Activated CD4-positive, alpha-beta T cell treated with anti-CD3 and anti-CD28 coated beads for 36 hours (primary cell): ENCODE results near the gene THSD4. TPM values are rescaled to one million over a fixed set of nuclear protein-coding genes. Genes with fewer than 3 reads are reported as not detected.
A peak's percentile ranks its signal among the peaks of the same experiment; 100 is the strongest.

Experiments used
- ATAC-seq: fragments of 200-7000 bp; cut with Tn5 transposase; one replicate; pipeline ENCODE4 v1.10.0; 2021; ENCODE audit warnings: mild to moderate bottlenecking, moderate library complexity
- CTCF ChIA-PET: fragments of 350-600 bp; sonication (Branson Sonifier 250); formaldehyde crosslinking; loops from one replicate; lab custom pipeline; 2021; ENCODE audit warnings: antibody characterized with exemption; lab: Charles Lee
- POLR2A ChIA-PET: fragments of 350-600 bp; sonication (Branson Sonifier 250); formaldehyde crosslinking; loops from one replicate; lab custom pipeline; 2021; ENCODE audit warnings: antibody characterized with exemption, inconsistent platforms; lab: Charles Lee
- DNase-seq: peaks from one replicate; pipeline ENCODE4 v3.0.0-alpha.2; 2020
- H3K27ac Mint-ChIP-seq: one replicate; pipeline ENCODE4 v1.8.0; 2021; ENCODE audit warnings: mixed read lengths
- H3K27me3 Mint-ChIP-seq: one replicate; pipeline ENCODE4 v1.8.0; 2021; ENCODE audit warnings: mixed read lengths
- H3K36me3 Mint-ChIP-seq: one replicate; pipeline ENCODE4 v1.8.0; 2021; ENCODE audit warnings: low read depth, mixed read lengths
- H3K4me1 Mint-ChIP-seq: one replicate; pipeline ENCODE4 v1.8.0; 2021; ENCODE audit warnings: mixed read lengths
- H3K4me3 Mint-ChIP-seq: one replicate; pipeline ENCODE4 v1.8.0; 2021; ENCODE audit warnings: mild to moderate bottlenecking, moderate library complexity, mixed read lengths
- H3K9me3 Mint-ChIP-seq: one replicate; pipeline ENCODE4 v1.8.0; 2021; ENCODE audit warnings: low read depth, mixed read lengths
- intact Hi-C, 2 experiments: fragments of 100-400 bp; cut with DNase I in 1 of 2; cut with micrococcal nuclease in 1 of 2; formaldehyde crosslinking; loops; one replicate each; pipeline versions ENCODE4 v1.14.2 to v1.15.1; 2022 to 2024; cut with DNase I, micrococcal nuclease
- total RNA-seq, 2 experiments: library from RNA; stranded (reverse); gene quantifications; one replicate each; pipeline ENCODE4 v1.2.3, GENCODE V29; 2021

Gene THSD4
- total RNA-seq, 2 experiments from 2014 or later, result not detected

GRCh38 chr15:71651750-71652186, 536.5 kb downstream of the THSD4 start:
- H3K4me3 Mint-ChIP-seq, result no peak overlapping the region
- CTCF ChIA-PET, result interaction anchor here (1.4 kb wide), 1 partner anchor 10 kb away, joined by 4 read pairs; no protein-coding TSS in a partner anchor
- intact Hi-C loops, result loop anchor here (1.0 to 5.0 kb wide), 2 partner anchors 118 to 204 kb away; no protein-coding TSS in a partner anchor
- H3K27me3 Mint-ChIP-seq, result peaks cover 4% of the 10 kb centered on the region
- no peak for ATAC-seq
- H3K27ac Mint-ChIP-seq, result no peak overlapping the region
- peak; percentile 33 for DNase-seq
- H3K9me3 Mint-ChIP-seq, result no peaks in the 10 kb centered on the region
- POLR2A ChIA-PET, result no interaction called here
- no peaks in the 10 kb centered on the region for H3K4me1 Mint-ChIP-seq
- no peaks in the 10 kb centered on the region for H3K36me3 Mint-ChIP-seq

GRCh38 chr15:71654042-71654719, 538.9 kb downstream of the THSD4 start:
- DNase-seq, result no peak
- H3K4me3 Mint-ChIP-seq, result no peak overlapping the region
- no peaks in the 10 kb centered on the region for H3K36me3 Mint-ChIP-seq
- ChIA-PET POLR2A (no interaction called here), CTCF (no interaction called here)
- H3K27me3 Mint-ChIP-seq, result peaks cover 2% of the 10 kb centered on the region
- ATAC-seq, result no peak
- H3K4me1 Mint-ChIP-seq, result no peaks in the 10 kb centered on the region
- H3K27ac Mint-ChIP-seq, result no peak overlapping the region
- H3K9me3 Mint-ChIP-seq, result no peaks in the 10 kb centered on the region
- intact Hi-C loops, result loop anchor here (5.0 kb wide), 1 partner anchor 207 kb away; no protein-coding TSS in a partner anchor

DNA sequence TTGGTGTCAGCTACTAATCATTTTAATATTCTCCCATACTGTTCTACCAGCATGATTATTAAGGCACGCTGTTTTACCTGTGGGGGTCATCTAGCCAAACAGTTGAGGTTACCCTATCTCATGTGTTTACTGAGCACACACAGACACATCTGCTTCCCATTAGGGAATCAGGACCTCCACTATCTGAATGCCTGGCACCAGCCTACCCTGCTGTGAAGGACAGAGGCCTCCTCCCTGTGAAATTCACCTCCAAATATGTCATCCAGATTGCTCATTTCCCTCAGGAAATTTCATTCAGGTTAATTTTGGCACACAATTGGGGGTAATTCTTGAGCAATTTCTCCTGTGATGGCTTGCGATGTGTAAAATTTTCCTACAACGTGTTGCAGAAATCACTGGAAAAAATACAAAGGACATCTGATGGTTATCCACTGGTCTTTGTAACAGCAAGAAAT, 539.5 kb downstream of the THSD4 start:
- ChIA-PET POLR2A (no interaction called here), CTCF (no interaction called here)
- peaks cover 3% of the 10 kb centered on the region for H3K27me3 Mint-ChIP-seq
- ATAC-seq (no peak), DNase-seq (no peak)
- intact Hi-C loops, result loop anchor here (5.0 kb wide), 1 partner anchor 207 kb away; no protein-coding TSS in a partner anchor
- no peaks in the 10 kb centered on the region for H3K36me3 Mint-ChIP-seq
- no peaks in the 10 kb centered on the region for H3K4me1 Mint-ChIP-seq
- H3K4me3 Mint-ChIP-seq, result no peak overlapping the region
- no peaks in the 10 kb centered on the region for H3K9me3 Mint-ChIP-seq
- H3K27ac Mint-ChIP-seq, result no peak overlapping the region

- Mint-ChIP-seq H3K27me3 (peaks cover 6% of the 10 kb centered on the region), H3K9me3 (no peaks in the 10 kb centered on the region), H3K4me1 (no peaks in the 10 kb centered on the region), H3K27ac (no peak overlapping the region), H3K36me3 (no peaks in the 10 kb centered on the region), H3K4me3 (no peak overlapping the region)
- ChIA-PET POLR2A (no interaction called here), CTCF (interaction anchor here (1.0 kb wide), 1 partner anchor 12 kb away, joined by 4 read pairs; no protein-coding TSS in a partner anchor)
- ATAC-seq (no peak), DNase-seq (no peak)
- intact Hi-C loops, result no loop called here
Measured at GRCh38 chr15:71656425-71656824, 541.2 kb downstream of the THSD4 start.

DNA sequence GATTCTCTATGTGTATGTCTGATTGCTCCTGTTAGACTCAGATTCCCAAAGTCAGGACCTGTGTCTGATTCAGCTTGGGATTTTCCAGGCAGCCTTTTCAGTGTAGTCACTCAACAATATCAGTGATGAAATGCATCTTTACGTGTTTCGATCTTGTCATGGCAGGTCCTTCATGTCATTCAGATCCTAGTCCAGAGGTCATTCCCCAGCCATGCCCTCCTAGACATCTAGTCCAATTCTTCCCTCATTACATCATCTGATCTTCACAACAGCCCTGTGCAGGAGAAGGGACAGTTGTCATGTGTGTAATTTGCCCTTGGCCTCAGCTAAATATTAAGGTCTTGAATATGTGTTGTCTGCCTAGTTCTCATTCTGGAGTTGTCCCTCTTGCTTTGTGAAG, 541.9 kb downstream of the THSD4 start:
- intact Hi-C loops, result no loop called here
- no peak for DNase-seq
- Mint-ChIP-seq H3K4me3 (no peak overlapping the region), H3K27ac (no peak overlapping the region), H3K4me1 (no peaks in the 10 kb centered on the region), H3K36me3 (no peaks in the 10 kb centered on the region), H3K9me3 (no peaks in the 10 kb centered on the region), H3K27me3 (peaks cover 7% of the 10 kb centered on the region)
- ATAC-seq, result no peak
- ChIA-PET POLR2A (no interaction called here), CTCF (interaction anchor here (0.7 to 1.0 kb wide), 2 partner anchors 13 to 138 kb away, joined by 3 to 4 read pairs; no protein-coding TSS in a partner anchor)

- Mint-ChIP-seq H3K4me1 (no peaks in the 10 kb centered on the region), H3K27ac (no peak overlapping the region), H3K4me3 (no peak overlapping the region), H3K27me3 (peaks cover 6% of the 10 kb centered on the region), H3K9me3 (no peaks in the 10 kb centered on the region), H3K36me3 (no peaks in the 10 kb centered on the region)
- POLR2A ChIA-PET, result interaction anchor here (0.7 kb wide), 1 partner anchor 306 kb away, joined by 4 read pairs; no protein-coding TSS in a partner anchor
- ATAC-seq (no peak), DNase-seq (no peak)
- intact Hi-C loops, result no loop called here
- CTCF ChIA-PET, result interaction anchor here (0.6 to 0.7 kb wide), 2 partner anchors 138 to 537 kb away, joined by 3 read pairs; no protein-coding TSS in a partner anchor
Measured at GRCh38 chr15:71658036-71658435, 542.8 kb downstream of the THSD4 start.

DNA sequence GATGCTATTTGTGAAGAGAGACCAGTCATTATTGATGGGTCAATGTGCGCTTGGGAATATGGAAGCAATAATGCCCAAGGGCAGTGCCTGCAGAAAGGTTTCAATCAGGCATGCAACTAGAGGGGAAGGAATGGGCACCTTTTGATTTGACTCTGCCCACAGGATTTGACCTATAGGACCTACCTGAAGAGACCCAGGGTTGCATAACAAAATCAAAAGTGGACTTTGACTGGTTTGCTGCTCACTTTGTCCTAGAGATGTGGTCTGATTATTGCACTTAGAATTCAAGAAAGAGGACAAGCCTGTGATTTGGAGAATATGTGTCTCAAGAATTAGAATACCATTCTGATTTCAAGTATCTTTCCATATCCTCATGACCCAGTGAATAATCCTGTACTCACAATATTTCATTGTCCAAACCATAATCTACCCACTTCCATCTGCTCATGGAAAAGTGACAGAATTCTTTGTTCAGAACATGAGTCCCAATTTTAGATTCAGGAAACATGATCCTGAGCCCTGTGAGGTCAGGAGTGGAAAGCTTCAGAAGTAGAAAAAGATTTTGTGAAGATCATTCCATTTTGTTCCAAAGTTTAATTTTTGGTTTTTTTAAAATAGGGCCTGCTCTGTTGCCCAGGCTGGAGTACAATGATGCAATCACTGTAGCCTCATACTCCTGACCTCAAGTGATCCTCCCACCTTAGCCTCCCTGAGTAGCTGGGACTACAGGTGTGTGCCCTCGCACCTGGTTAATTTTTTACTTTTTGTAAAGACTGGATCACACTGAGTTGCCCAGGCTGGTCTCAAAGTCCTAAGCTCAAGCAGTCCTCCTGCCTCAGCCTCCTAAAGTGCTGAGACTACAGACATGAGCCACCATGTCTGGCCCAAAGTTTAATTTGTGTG, 543.8 kb downstream of the THSD4 start:
- intact Hi-C loops, result no loop called here
- H3K4me3 Mint-ChIP-seq, result no peak overlapping the region
- no peak for ATAC-seq
- H3K9me3 Mint-ChIP-seq, result no peaks in the 10 kb centered on the region
- H3K4me1 Mint-ChIP-seq, result no peaks in the 10 kb centered on the region
- ChIA-PET POLR2A (no interaction called here), CTCF (interaction anchor here (0.7 kb wide), 1 partner anchor 977 kb away, joined by 4 read pairs; no protein-coding TSS in a partner anchor)
- H3K27me3 Mint-ChIP-seq, result peaks cover 9% of the 10 kb centered on the region
- no peaks in the 10 kb centered on the region for H3K36me3 Mint-ChIP-seq
- H3K27ac Mint-ChIP-seq, result no peak overlapping the region
- DNase-seq, result no peak

DNA sequence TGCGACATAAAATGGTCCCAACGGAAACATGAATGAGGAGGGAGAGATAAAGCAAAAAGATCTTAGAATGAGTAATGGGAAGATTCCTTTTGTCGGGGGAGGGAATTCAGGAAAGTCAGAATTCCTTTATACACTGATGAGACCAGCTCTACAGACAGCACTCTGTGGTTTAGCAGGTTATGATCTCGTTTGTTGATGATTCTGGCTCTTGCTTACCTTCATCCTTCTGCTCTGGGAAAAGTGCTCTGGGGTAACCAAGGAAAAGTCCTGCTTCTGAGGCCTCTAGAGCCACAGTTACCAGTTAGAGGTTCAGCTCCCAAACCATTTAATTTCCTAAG, 544.4 kb downstream of the THSD4 start:
- no peaks in the 10 kb centered on the region for H3K9me3 Mint-ChIP-seq
- DNase-seq (no peak), ATAC-seq (no peak)
- intact Hi-C loops, result no loop called here
- no peaks in the 10 kb centered on the region for H3K36me3 Mint-ChIP-seq
- CTCF ChIA-PET, result interaction anchor here (0.7 kb wide), 1 partner anchor 978 kb away, joined by 4 read pairs; no protein-coding TSS in a partner anchor
- POLR2A ChIA-PET, result no interaction called here
- no peaks in the 10 kb centered on the region for H3K4me1 Mint-ChIP-seq
- H3K27ac Mint-ChIP-seq, result no peak overlapping the region
- H3K27me3 Mint-ChIP-seq, result peaks cover 11% of the 10 kb centered on the region
- no peak overlapping the region for H3K4me3 Mint-ChIP-seq

- DNase-seq, result no peak
- H3K27me3 Mint-ChIP-seq, result peaks cover 12% of the 10 kb centered on the region
- no peak overlapping the region for H3K4me3 Mint-ChIP-seq
- ATAC-seq, result no peak
- CTCF ChIA-PET, result no interaction called here
- intact Hi-C loops, result no loop called here
- POLR2A ChIA-PET, result no interaction called here
- H3K9me3 Mint-ChIP-seq, result no peaks in the 10 kb centered on the region
- H3K36me3 Mint-ChIP-seq, result no peaks in the 10 kb centered on the region
- H3K27ac Mint-ChIP-seq, result no peak overlapping the region
- H3K4me1 Mint-ChIP-seq, result no peaks in the 10 kb centered on the region
Measured at GRCh38 chr15:71660501-71660900, 545.2 kb downstream of the THSD4 start.

DNA sequence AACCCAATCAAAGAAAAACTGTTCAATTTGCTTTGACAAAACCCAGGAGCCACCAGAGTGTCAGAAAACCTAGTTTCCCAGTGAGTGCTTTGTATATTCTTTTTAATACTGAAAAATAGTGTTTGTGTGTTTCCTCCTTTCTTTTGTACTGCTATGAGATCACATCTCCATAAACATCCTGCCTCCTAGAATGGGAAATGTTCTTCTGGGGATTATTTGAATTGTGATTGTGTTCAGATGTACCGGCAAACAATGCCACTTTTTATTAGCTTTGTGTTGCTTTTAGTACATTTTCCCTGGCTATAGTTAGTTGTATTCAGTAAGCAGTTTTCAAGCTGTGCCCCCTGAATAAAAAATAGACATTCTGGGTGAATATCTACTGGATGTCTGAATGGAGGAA, 547.0 kb downstream of the THSD4 start:
- ATAC-seq, result no peak
- intact Hi-C loops, result no loop called here
- no peak overlapping the region for H3K27ac Mint-ChIP-seq
- ChIA-PET CTCF (interaction anchor here (1.5 kb wide), 1 partner anchor 10 kb away, joined by 4 read pairs; no protein-coding TSS in a partner anchor), POLR2A (no interaction called here)
- H3K9me3 Mint-ChIP-seq, result no peaks in the 10 kb centered on the region
- peaks cover 12% of the 10 kb centered on the region for H3K27me3 Mint-ChIP-seq
- H3K36me3 Mint-ChIP-seq, result no peaks in the 10 kb centered on the region
- no peak for DNase-seq
- H3K4me1 Mint-ChIP-seq, result no peaks in the 10 kb centered on the region
- H3K4me3 Mint-ChIP-seq, result no peak overlapping the region

DNA sequence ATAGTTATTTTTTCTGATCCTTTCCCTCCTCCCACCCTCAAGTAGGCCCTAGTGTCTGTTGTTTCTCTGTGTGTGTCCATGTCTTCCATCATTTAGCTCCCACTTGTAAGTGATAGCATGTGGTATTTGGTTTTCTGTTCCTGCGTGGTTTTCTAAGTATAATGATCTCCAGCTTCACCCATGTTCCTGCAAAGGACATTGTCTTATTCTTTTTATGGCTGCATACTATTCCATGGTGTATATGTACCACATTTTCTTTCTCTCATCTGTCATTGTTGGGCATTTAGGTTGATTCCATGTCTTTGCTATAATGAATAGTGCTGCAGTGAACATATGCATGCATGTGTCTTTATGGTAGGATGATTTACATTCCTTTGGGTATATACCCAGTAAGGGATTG, 549.4 kb downstream of the THSD4 start:
- no peaks in the 10 kb centered on the region for H3K36me3 Mint-ChIP-seq
- H3K9me3 Mint-ChIP-seq, result no peaks in the 10 kb centered on the region
- no peak overlapping the region for H3K27ac Mint-ChIP-seq
- ChIA-PET POLR2A (no interaction called here), CTCF (no interaction called here)
- peaks cover 15% of the 10 kb centered on the region for H3K27me3 Mint-ChIP-seq
- no peak overlapping the region for H3K4me3 Mint-ChIP-seq
- intact Hi-C loops, result no loop called here
- DNase-seq (no peak), ATAC-seq (no peak)
- H3K4me1 Mint-ChIP-seq, result no peaks in the 10 kb centered on the region
